Sigmoid colon (tissue), 7 donors: ENCODE data around the gene CERS2. TPM values are rescaled to one million over a fixed set of nuclear protein-coding genes. Genes with fewer than 3 reads are reported as not detected.
A peak's percentile ranks its signal among the peaks of the same experiment; 100 is the strongest.

Source experiments
- DNase-seq: peaks from one replicate; pipeline ENCODE4 v3.0.0-alpha.2; 2019
- H3K27ac ChIP-seq, 4 donors: fragments of 200-600 bp; sonication (generic); one replicate each; pipeline ENCODE4 v1.5.1; 2016 to 2019; ENCODE audit warnings: mild to moderate bottlenecking in 1 of 4
- H3K27me3 ChIP-seq, 3 donors: fragments of 200-600 bp; sonication (generic); one replicate each; pipeline ENCODE4 v1.5.1; 2019; ENCODE audit warnings: mild to moderate bottlenecking in 1 of 3
- H3K36me3 ChIP-seq, 4 donors: fragments of 200-600 bp; sonication (generic); one replicate each; pipeline ENCODE4 v1.5.1; 2016 to 2019
- H3K4me1 ChIP-seq, 4 donors: fragments of 200-600 bp; sonication (generic); one replicate each; pipeline ENCODE4 v1.5.1; 2017 to 2019
- H3K4me3 ChIP-seq, 4 donors: fragments of 200-600 bp; sonication (generic); one replicate each; pipeline ENCODE4 v1.5.1; 2017 to 2019; ENCODE audit warnings: mild to moderate bottlenecking in 2 of 4, moderate library complexity in 1 of 4
- H3K9me3 ChIP-seq, 4 donors: fragments of 200-600 bp in 3 of 4; sonication (generic) in 3 of 4; one replicate each; pipeline versions ENCODE4 v1.5.1 to v1.6.1; 2013 to 2019
- EP300 ChIP-seq, 4 donors: sonication (generic); formaldehyde crosslinking; IDR thresholded peaks; one replicate each; pipeline ENCODE4 v1.6.1; 2017; ENCODE audit warnings: antibody characterized with exemption in 4 of 4
- POLR2A ChIP-seq, 2 donors: fragments of 450-650 bp; IDR thresholded peaks; one replicate each; pipeline ENCODE4 v1.6.1; 2016; ENCODE audit warnings: antibody characterized with exemption in 2 of 2, mild to moderate bottlenecking in 2 of 2, moderate library complexity in 2 of 2
- POLR2AphosphoS5 ChIP-seq, 4 donors: sonication (generic); formaldehyde crosslinking; IDR thresholded peaks; one replicate each; pipeline ENCODE4 v1.6.1; 2017; ENCODE audit warnings: antibody characterized with exemption in 4 of 4
- WGBS, 2 donors: extraction: QIAGEN DNeasy Blood & Tissue Kit; methylation state at CpG; one replicate each; pipeline ENCODE4 v1.1.7; 2013; 5-methylcytosine and 5-hydroxymethylcytosine counted together
- intact Hi-C: fragments of 100-400 bp; cut with DNase I; formaldehyde crosslinking; loops from one replicate; pipeline ENCODE4 v1.15.1; 2023
- polyA plus RNA-seq, 3 donors: library from polyadenylated mRNA; stranded (reverse); fragments of 200-250 nt; gene quantifications; one replicate each; pipeline ENCODE4 v1.2.3, GENCODE V29; 2013
- total RNA-seq, 4 donors: library from RNA; depleted of rRNA; stranded (reverse); fragments of >200 nt; gene quantifications; one replicate each; pipeline ENCODE4 v1.1.0, GENCODE V29; 2016
- TF ChIP-seq, protein P1 (sequence below), 4 experiments: fragments of 450-650 bp in 3 of 4; fragments of 200-600 bp in 1 of 4; IDR thresholded peaks; one replicate each; pipeline ENCODE4 v1.5.1; 2016 to 2019; ENCODE audit warnings: antibody characterized with exemption in 4 of 4, mild to moderate bottlenecking in 3 of 4, moderate library complexity in 2 of 4
- donor health status: healthy with polysubstance abuse.
- donor health status: Bipolar disorder and iron deficiency.
- donor health status: healthy.

The CERS2 gene, protein sequence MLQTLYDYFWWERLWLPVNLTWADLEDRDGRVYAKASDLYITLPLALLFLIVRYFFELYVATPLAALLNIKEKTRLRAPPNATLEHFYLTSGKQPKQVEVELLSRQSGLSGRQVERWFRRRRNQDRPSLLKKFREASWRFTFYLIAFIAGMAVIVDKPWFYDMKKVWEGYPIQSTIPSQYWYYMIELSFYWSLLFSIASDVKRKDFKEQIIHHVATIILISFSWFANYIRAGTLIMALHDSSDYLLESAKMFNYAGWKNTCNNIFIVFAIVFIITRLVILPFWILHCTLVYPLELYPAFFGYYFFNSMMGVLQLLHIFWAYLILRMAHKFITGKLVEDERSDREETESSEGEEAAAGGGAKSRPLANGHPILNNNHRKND
- total RNA-seq (100 to 1,000 TPM in 1 of 4 donors, 10 to 100 TPM in 3; 68.7 to 103 (median 79.1) TPM), polyA plus RNA-seq (100 to 1,000 TPM in 1 of 3 donors, 10 to 100 TPM in 2; 50.6 to 115 (median 97.8) TPM)

DNA sequence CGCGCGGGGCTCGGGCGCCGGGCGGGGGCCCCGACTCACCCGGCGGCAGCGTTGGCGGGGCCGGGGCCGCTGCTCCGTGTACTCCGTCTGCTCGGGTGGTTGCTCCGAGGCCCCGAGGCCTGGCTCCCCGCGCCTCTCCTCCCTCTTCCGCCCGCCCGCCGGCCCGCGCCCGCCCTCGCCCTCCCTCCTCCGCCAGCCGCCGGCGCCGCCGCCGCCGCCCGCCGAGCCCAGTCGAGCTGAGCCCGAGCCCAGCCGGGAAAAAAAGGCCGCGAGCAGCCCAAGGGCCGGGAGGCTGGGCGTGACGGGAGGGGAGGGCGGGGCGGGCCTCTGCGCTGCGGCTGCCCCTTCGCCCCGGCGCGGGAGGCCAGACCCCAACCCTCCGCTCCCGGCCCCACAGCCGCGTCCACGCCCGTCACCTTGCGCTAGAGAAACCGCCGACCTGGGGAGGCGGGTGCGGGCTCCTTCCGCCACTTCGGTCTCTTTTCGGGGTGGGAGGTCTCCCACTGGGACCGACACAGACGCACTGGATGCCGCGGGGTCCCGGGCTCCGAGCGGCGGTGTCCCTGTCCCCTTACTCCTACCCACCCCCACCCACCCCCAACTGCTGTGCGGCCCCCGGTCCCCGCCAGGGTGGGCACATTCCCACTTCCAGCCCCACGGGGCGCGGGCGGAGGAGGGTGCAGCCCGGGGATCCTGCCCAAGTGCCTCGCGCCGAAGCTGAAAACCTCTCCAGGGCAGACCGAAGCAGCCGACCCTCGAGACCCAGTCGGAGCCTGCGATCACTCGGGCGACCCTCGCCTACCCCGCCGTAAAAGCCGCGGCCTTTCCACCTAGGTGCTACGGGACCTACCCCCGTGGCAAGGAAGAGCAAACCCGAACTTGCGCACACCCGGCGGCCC, at the start of gene CERS2:
Gene CERS2 (minus strand): TSS at position 256 of the 899 bp plus-strand sequence. CDS start 5,745 bp downstream, outside the sequence.
- DNase-seq: peak; percentile 91

DNA sequence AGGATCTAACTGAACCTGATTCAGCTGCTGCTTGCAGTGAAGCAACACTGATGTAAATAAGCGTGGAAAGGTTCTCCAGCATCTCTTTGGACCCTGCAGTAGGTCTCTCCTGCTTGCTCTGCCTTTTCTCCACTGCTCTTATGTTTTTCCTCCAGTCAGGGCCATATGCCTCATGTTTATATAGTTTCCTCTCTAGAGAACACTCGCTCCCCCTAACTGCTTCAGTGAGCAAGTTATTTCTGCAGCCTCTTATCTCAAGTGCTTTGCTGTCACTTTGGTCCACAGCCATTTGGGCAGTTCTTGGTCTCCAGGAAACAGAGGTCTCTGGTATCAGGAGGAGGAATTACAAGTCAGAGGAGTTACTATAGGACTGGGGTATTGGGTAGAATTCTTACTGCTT, 38.9 kb upstream of the CERS2 start:
- H3K9me3 ChIP-seq: no peaks in the 10 kb centered on the region
- intact Hi-C loops: no loop called here
- peak overlapping the region in 3 of 4 donors; percentile 50 to 73 (median 64) for H3K27ac ChIP-seq
- H3K27me3 ChIP-seq: no peaks in the 10 kb centered on the region
- peaks cover 0 to 39% (median 33%) of the 10 kb centered on the region in 4 donors for H3K4me1 ChIP-seq
- 31 to 55% methylated on average over 2 of the region's 2 CpGs for WGBS, 2 donors
- H3K36me3 ChIP-seq: peaks cover 0 to 13% (median 0%) of the 10 kb centered on the region in 4 donors
- no peak for DNase-seq
- H3K4me3 ChIP-seq: no peak overlapping the region
- TF ChIP-seq, protein P1, sequence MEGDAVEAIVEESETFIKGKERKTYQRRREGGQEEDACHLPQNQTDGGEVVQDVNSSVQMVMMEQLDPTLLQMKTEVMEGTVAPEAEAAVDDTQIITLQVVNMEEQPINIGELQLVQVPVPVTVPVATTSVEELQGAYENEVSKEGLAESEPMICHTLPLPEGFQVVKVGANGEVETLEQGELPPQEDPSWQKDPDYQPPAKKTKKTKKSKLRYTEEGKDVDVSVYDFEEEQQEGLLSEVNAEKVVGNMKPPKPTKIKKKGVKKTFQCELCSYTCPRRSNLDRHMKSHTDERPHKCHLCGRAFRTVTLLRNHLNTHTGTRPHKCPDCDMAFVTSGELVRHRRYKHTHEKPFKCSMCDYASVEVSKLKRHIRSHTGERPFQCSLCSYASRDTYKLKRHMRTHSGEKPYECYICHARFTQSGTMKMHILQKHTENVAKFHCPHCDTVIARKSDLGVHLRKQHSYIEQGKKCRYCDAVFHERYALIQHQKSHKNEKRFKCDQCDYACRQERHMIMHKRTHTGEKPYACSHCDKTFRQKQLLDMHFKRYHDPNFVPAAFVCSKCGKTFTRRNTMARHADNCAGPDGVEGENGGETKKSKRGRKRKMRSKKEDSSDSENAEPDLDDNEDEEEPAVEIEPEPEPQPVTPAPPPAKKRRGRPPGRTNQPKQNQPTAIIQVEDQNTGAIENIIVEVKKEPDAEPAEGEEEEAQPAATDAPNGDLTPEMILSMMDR (IDR thresholded peaks at IDR 0.05): no peak
- TF ChIP-seq POLR2A (IDR thresholded peaks at IDR 0.05): no peak
- peak in 1 of 4 donors; percentile 29 for TF ChIP-seq POLR2AphosphoS5 (IDR thresholded peaks at IDR 0.05)
- no peak for TF ChIP-seq EP300 (IDR thresholded peaks at IDR 0.05)

More for the DNA sequence above, at the start of gene CERS2:
- Histone ChIP-seq H3K4me1 (peaks cover 0 to 66% (median 58%) of the 10 kb centered on the region in 4 donors), H3K9me3 (no peaks in the 10 kb centered on the region), H3K27ac (peak within 1 kb of the TSS; percentile 93 to 99 (median 96)), H3K4me3 (peak within 1 kb of the TSS; percentile 76 to 91 (median 81)), H3K27me3 (no peaks in the 10 kb centered on the region), H3K36me3 (no peaks in the 10 kb centered on the region)
- 7 to 11% methylated on average over 106 of the region's 106 CpGs for WGBS, 2 donors
- intact Hi-C loops: loop anchor here (1.0 to 5.0 kb wide), 5 partner anchors 31 to 414 kb away; partner anchors contain the start of genes ARNT, C1orf56, MINDY1 and SETDB1
- TF ChIP-seq POLR2AphosphoS5 (IDR thresholded peaks at IDR 0.05): peak in 3 of 4 donors; percentile 14 to 55 (median 44)
- no peak for TF ChIP-seq EP300 (IDR thresholded peaks at IDR 0.05)

DNA sequence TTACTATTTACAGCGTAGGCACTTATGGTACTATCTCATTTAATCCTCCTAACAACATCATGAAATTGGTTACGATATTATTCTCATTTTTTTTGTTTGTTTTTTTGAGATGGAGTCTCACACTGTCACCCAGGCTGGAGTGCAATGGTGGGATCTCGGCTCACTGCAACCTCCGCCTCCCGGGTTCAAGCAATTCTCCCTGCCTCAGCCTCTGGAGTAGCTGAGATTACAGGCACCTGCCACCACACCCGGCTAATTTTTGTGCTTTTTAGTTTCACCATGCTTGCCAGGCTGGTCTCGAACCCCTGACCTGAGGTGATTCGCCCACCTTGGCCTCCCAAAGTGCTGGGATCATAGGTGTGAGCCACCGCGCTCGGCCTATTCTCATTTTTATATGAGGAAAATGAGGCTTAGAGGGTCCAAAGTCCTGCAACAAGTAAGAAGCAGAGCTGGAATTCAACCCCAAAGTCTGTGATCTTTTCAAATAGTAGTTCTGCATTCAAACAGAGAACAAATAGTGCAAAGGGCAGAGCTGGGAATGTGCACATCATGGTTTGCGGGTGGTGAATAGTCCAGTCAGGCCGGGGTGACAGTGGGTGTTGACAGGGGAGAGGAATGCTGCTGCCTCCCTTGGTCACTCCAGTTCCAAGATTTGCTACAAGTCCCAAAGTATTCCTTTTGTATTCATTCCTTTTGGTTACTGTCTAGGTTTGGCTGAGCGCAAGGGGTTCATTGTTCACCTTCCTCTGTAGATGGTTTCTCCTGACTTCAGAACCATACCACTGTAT, 38.2 kb upstream of the CERS2 start:
- no peaks in the 10 kb centered on the region for H3K9me3 ChIP-seq
- 44 to 80% methylated on average over 14 of the region's 14 CpGs for WGBS, 2 donors

DNA sequence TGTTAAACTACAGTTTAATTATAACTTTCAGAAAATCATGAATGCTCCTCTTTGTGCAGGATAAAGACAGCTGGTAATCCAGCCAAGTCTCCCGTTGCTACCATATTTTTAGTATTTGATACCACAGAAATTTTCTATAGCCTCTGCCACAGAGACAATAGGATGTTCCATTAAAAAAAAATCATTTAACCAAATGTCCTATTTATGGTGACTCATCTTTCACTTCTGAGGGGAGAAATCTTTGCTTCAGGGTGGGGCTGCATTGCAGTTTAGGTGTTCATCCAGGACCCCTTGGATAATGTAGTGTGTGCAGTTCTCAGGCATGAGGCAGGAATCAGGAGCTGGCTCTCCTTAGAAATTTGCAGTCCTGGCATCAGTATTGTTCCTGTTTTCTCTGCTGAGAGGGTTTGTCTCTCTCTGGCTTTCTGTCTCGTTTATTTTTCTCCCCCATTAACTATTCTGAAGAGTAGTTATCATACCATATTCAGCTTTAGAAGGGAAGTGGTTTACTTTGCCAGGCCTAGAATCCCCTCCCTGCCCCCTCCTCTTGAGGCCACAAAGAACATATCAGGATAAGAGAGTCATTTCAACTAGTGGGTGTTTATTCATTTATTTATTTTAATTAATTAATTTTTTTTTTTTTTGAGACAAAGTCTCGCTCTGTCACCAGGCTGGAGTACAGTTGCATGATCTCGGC, 36.7 kb upstream of the CERS2 start:
- TF ChIP-seq, protein P1 (IDR thresholded peaks at IDR 0.05): no peak
- TF ChIP-seq POLR2A (IDR thresholded peaks at IDR 0.05) (no peak), EP300 (IDR thresholded peaks at IDR 0.05) (no peak), POLR2AphosphoS5 (IDR thresholded peaks at IDR 0.05) (no peak)
- DNase-seq: no peak
- no peaks in the 10 kb centered on the region for H3K36me3 ChIP-seq
- no peaks in the 10 kb centered on the region for H3K27me3 ChIP-seq
- no peaks in the 10 kb centered on the region for H3K9me3 ChIP-seq
- intact Hi-C loops: no loop called here
- no peak overlapping the region for H3K4me3 ChIP-seq
- peak overlapping the region in 2 of 4 donors; percentile 20 to 73 for H3K27ac ChIP-seq
- 62 to 63% methylated on average over 4 of the region's 4 CpGs for WGBS, 2 donors
- peaks cover 0 to 54% (median 47%) of the 10 kb centered on the region in 4 donors for H3K4me1 ChIP-seq

More for the DNA sequence above, 38.2 kb upstream of the CERS2 start:
- TF ChIP-seq POLR2A (IDR thresholded peaks at IDR 0.05) (no peak), POLR2AphosphoS5 (IDR thresholded peaks at IDR 0.05) (no peak), EP300 (IDR thresholded peaks at IDR 0.05) (no peak)
- TF ChIP-seq, protein P1 (IDR thresholded peaks at IDR 0.05): no peak
- intact Hi-C loops: no loop called here
- peaks cover 0 to 7% (median 0%) of the 10 kb centered on the region in 4 donors for H3K36me3 ChIP-seq
- H3K4me3 ChIP-seq: no peak overlapping the region
- H3K27me3 ChIP-seq: no peaks in the 10 kb centered on the region
- no peak for DNase-seq
- peaks cover 0 to 41% (median 35%) of the 10 kb centered on the region in 4 donors for H3K4me1 ChIP-seq
- peak overlapping the region in 3 of 4 donors; percentile 50 to 73 (median 64) for H3K27ac ChIP-seq
